H9 (cell line): Measurements from ENCODE around the gene NEB. TPM values are rescaled to one million over a fixed set of nuclear protein-coding genes. Genes with fewer than 3 reads are reported as not detected.
A peak's percentile ranks its signal among the peaks of the same experiment; 100 is the strongest.

Source experiments
- DNase-seq: peaks from one replicate; pipeline ENCODE4 v3.0.0-alpha.2; 2017
- H2AFZ ChIP-seq: one replicate; pipeline ENCODE4 v1.6.1; 2013; ENCODE audit warnings: mild to moderate bottlenecking, low read length, control low read depth, moderate library complexity
- H2AK5ac ChIP-seq: 2 replicates; pipeline ENCODE4 v1.6.1; 2013; ENCODE audit warnings: low read length, control low read depth, mixed read lengths; ENCODE audit not compliant: insufficient read length
- H2BK120ac ChIP-seq: one replicate; pipeline ENCODE4 v1.6.1; 2013; ENCODE audit warnings: low read depth, mild to moderate bottlenecking, low read length, control low read depth, inconsistent platforms; ENCODE audit not compliant: poor library complexity, severe bottlenecking
- H2BK12ac ChIP-seq: 2 replicates; pipeline ENCODE4 v1.6.1; 2013; ENCODE audit warnings: low read length, control low read depth, mixed read lengths, low read depth; ENCODE audit not compliant: insufficient read length
- H2BK15ac ChIP-seq: 2 replicates; pipeline ENCODE4 v1.6.1; 2013; ENCODE audit warnings: low read depth, low read length, control low read depth
- H2BK20ac ChIP-seq: one replicate; pipeline ENCODE4 v1.6.1; 2013; ENCODE audit warnings: low read depth, mild to moderate bottlenecking, low read length, control low read depth, inconsistent platforms; ENCODE audit not compliant: poor library complexity, severe bottlenecking
- H2BK5ac ChIP-seq: 2 replicates; pipeline ENCODE4 v1.6.1; 2013; ENCODE audit warnings: low read length, control low read depth, mixed read lengths; ENCODE audit not compliant: insufficient read length
- H3K14ac ChIP-seq: 2 replicates; pipeline ENCODE4 v1.6.1; 2013; ENCODE audit warnings: low read length, control low read depth; ENCODE audit not compliant: insufficient read depth
- H3K18ac ChIP-seq: 2 replicates; pipeline ENCODE4 v1.6.1; 2013; ENCODE audit warnings: low read depth, mild to moderate bottlenecking, mixed read lengths, low read length, control low read depth; ENCODE audit not compliant: insufficient read length
- H3K23ac ChIP-seq: 2 replicates; pipeline ENCODE4 v1.6.1; 2013; ENCODE audit warnings: low read length, control low read depth, mixed read lengths, low read depth; ENCODE audit not compliant: insufficient read length
- H3K23me2 ChIP-seq: 2 replicates; pipeline ENCODE4 v1.6.1; 2013; ENCODE audit warnings: low read depth, mild to moderate bottlenecking, mixed read lengths, low read length, control low read depth; ENCODE audit not compliant: insufficient read length, poor library complexity, severe bottlenecking
- H3K27ac ChIP-seq: 2 replicates; pipeline ENCODE4 v1.5.1; 2013; ENCODE audit warnings: low read length, control low read depth, mixed read lengths, low read depth; ENCODE audit not compliant: insufficient read length
- H3K27me3 ChIP-seq: 2 replicates; pipeline ENCODE4 v1.6.1; 2013; ENCODE audit warnings: low read length, control low read depth, inconsistent platforms; ENCODE audit not compliant: insufficient read depth
- H3K4ac ChIP-seq: 2 replicates; pipeline ENCODE4 v1.6.1; 2013; ENCODE audit warnings: low read depth, mild to moderate bottlenecking, control low read depth, inconsistent platforms, low read length, moderate library complexity
- H3K4me1 ChIP-seq: 2 replicates; pipeline ENCODE4 v1.6.1; 2013; ENCODE audit warnings: low read length, control low read depth, inconsistent platforms; ENCODE audit not compliant: insufficient read depth
- H3K4me2 ChIP-seq: 2 replicates; pipeline ENCODE4 v1.6.1; 2013; ENCODE audit warnings: low read length, control low read depth, mixed read lengths; ENCODE audit not compliant: insufficient read length, insufficient read depth
- H3K56ac ChIP-seq: 2 replicates; pipeline ENCODE4 v1.6.1; 2013; ENCODE audit warnings: low read depth, mild to moderate bottlenecking, mixed read lengths, low read length, control low read depth; ENCODE audit not compliant: insufficient read length
- H3K79me1 ChIP-seq: 2 replicates; pipeline ENCODE4 v1.6.1; 2013; ENCODE audit warnings: low read depth, mild to moderate bottlenecking, moderate library complexity, low read length, control low read depth, inconsistent platforms; ENCODE audit not compliant: insufficient read depth, poor library complexity, severe bottlenecking
- H3K79me2 ChIP-seq: 2 replicates; pipeline ENCODE4 v1.6.1; 2013; ENCODE audit warnings: low read length, control low read depth, inconsistent platforms; ENCODE audit not compliant: insufficient read depth
- H3K9ac ChIP-seq: 2 replicates; pipeline ENCODE4 v1.6.1; 2013; ENCODE audit warnings: low read length, control low read depth, mixed read lengths; ENCODE audit not compliant: insufficient read length; ENCODE audit errors: extremely low read depth
- H3K9me3 ChIP-seq: one replicate; pipeline ENCODE4 v1.6.1; 2013; ENCODE audit warnings: low read depth, low read length, inconsistent platforms; ENCODE audit not compliant: control insufficient read depth
- H3T11ph ChIP-seq: one replicate; pipeline ENCODE4 v1.6.1; 2013; ENCODE audit warnings: mild to moderate bottlenecking, low read length, control low read depth, inconsistent platforms
- H4K20me1 ChIP-seq: one replicate; pipeline ENCODE4 v1.6.1; 2013; ENCODE audit not compliant: control insufficient read depth, insufficient read length, insufficient read depth
- H4K5ac ChIP-seq: 2 replicates; pipeline ENCODE4 v1.6.1; 2013; ENCODE audit warnings: low read depth, mild to moderate bottlenecking, mixed read lengths, low read length, control low read depth; ENCODE audit not compliant: insufficient read length
- H4K8ac ChIP-seq: replicated peaks from 2 replicates; pipeline ENCODE4 v1.6.1; 2013; ENCODE audit warnings: low read length, control low read depth, mixed read lengths, low read depth; ENCODE audit not compliant: insufficient read length
- H4K91ac ChIP-seq: 2 replicates; pipeline ENCODE4 v1.6.1; 2013; ENCODE audit warnings: low read depth, mild to moderate bottlenecking, moderate library complexity, mixed read lengths, low read length, control low read depth; ENCODE audit not compliant: insufficient read length
- H3K27ac Mint-ChIP-seq, 3 experiments: 2 replicates in 2 of 3; 3 replicates in 1 of 3; pipeline ENCODE4 v1.8.0; 2020 to 2021; ENCODE audit warnings: mixed read lengths in 3 of 3, mild to moderate bottlenecking in 1 of 3, moderate library complexity in 1 of 3
- H3K27me3 Mint-ChIP-seq: 2 replicates; pipeline ENCODE4 v1.8.0; 2021; ENCODE audit warnings: low read depth, mild to moderate bottlenecking, moderate library complexity, mixed read lengths
- H3K36me3 Mint-ChIP-seq, 3 experiments: 2 replicates in 2 of 3; 3 replicates in 1 of 3; pipeline ENCODE4 v1.8.0; 2020 to 2021; ENCODE audit warnings: low read depth in 3 of 3, mixed read lengths in 3 of 3; ENCODE audit not compliant: insufficient read depth in 1 of 3
- H3K4me1 Mint-ChIP-seq, 2 experiments: 2 replicates each; pipeline ENCODE4 v1.8.0; 2020; ENCODE audit warnings: mixed read lengths in 2 of 2
- H3K4me3 Mint-ChIP-seq, 2 experiments: 2 replicates in 1 of 2; 3 replicates in 1 of 2; pipeline ENCODE4 v1.8.0; 2020 to 2021; ENCODE audit warnings: mild to moderate bottlenecking in 2 of 2, mixed read lengths in 2 of 2, moderate library complexity in 1 of 2
- H3K9me3 Mint-ChIP-seq, 2 experiments: 2 replicates in 1 of 2; 3 replicates in 1 of 2; pipeline ENCODE4 v1.8.0; 2020; ENCODE audit warnings: mild to moderate bottlenecking in 2 of 2, mixed read lengths in 2 of 2, moderate library complexity in 1 of 2
- CTCF ChIP-seq: fragments of 200-600 bp; sonication (generic); conservative IDR thresholded peaks from 3 replicates; pipeline ENCODE4 v1.8.0; 2021; ENCODE audit warnings: antibody characterized with exemption, mild to moderate bottlenecking
- WGBS: extraction: QIAGEN DNeasy Blood & Tissue Kit; methylation state at CpG from one replicate; pipeline ENCODE4 v1.1.7; 2013; ENCODE audit warnings: missing lambda C conversion rate, low lambda C conversion rate, mixed read lengths; ENCODE audit not compliant: insufficient read length; ENCODE audit errors: extremely low coverage; 5-methylcytosine and 5-hydroxymethylcytosine counted together
- total RNA-seq: library from RNA; stranded (reverse); gene quantifications from 2 replicates; pipeline ENCODE4 v1.2.1, GENCODE V29; 2021

The NEB gene
- total RNA-seq, 1 experiment from 2014 or later, result 0.98 TPM

GRCh38 chr2:151483546-151483945, 250.7 kb downstream of the NEB start:
- Histone ChIP-seq H2BK15ac (no peak overlapping the region), H2BK20ac (no peak overlapping the region), H3K79me1 (no peaks in the 10 kb centered on the region), H2BK12ac (no peak overlapping the region), H2AK5ac (no peak overlapping the region), H4K8ac (no peak overlapping the region), H3K27me3 (no peaks in the 10 kb centered on the region), H2AFZ (no peak overlapping the region), H3T11ph (no peak overlapping the region), H3K9ac (no peak overlapping the region), H3K4me2 (no peak overlapping the region), H3K27ac (no peak overlapping the region), H3K56ac (no peak overlapping the region), H3K23me2 (no peaks in the 10 kb centered on the region), H4K91ac (no peak overlapping the region), H3K4ac (no peak overlapping the region), H3K18ac (no peak overlapping the region), H4K5ac (no peak overlapping the region), H4K20me1 (no peaks in the 10 kb centered on the region), H3K4me1 (no peaks in the 10 kb centered on the region), H3K79me2 (no peaks in the 10 kb centered on the region), H2BK120ac (no peak overlapping the region), H3K23ac (no peak overlapping the region), H3K14ac (no peak overlapping the region), H2BK5ac (no peak overlapping the region), H3K9me3 (no peaks in the 10 kb centered on the region)
- peak overlapping the region in 1 of 3 experiments; percentile 60; a peak in 1 of 7 replicates for H3K27ac Mint-ChIP-seq
- H3K27me3 Mint-ChIP-seq, result no peaks in the 10 kb centered on the region
- WGBS, result no CpG with 5 or more reads among the region's 6 CpGs
- 0 out of 4 replicates have a peak, but pooled peaks cover 0 to 4% of the 10 kb centered on the region in 2 experiments for H3K4me1 Mint-ChIP-seq
- no peak overlapping the region for H3K4me3 Mint-ChIP-seq
- H3K36me3 Mint-ChIP-seq, result peaks cover 12 to 43% (median 36%) of the 10 kb centered on the region in 3 experiments; a peak in 6 of 7 replicates
- TF ChIP-seq CTCF, result no peak
- H3K9me3 Mint-ChIP-seq, result no peaks in the 10 kb centered on the region
- DNase-seq, result no peak
